ENCODE measurements around the gene EML4. TPM values are rescaled to one million over a fixed set of nuclear protein-coding genes. Genes with fewer than 3 reads are reported as not detected.

Gene EML4
- total and polyA plus RNA-seq, 9 of the 15 experiments (the other 6 are each of a cell fraction or from before 2014, with no cell fraction given): 14.7 to 48.3 (median 36.5) TPM

DNA sequence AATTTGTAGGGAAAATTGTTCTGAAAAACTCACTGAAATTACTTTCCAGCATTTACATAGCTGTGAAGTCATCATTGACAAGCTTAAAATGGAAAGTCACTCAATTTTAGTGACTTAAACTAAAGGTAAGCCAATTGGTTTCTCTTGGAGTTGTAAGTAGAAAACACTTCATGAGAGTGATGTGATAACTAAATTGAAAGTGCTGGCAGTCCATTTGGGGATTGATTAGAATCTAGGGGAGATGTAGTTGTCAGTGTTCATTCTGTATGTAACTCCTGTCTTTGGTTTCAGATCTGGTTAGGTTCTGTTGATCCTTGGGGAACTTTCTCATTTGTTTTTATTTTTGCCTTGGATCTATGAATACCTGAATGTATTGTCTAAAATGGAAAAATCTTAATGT is 138.0 kb downstream of the EML4 start:
- peaks cover 25% of the 10 kb centered on the region; the same call in 2 of the 3 replicates for H3K36me3 ChIP-seq (ENCODE audit: control insufficient read depth, insufficient read depth, low read length)
- POLR2A ChIA-PET: interaction anchor here (0.6 kb wide), 2 partner anchors 15 to 140 kb away, joined by 3 read pairs; no protein-coding TSS in a partner anchor
- TF ChIP-seq ZSCAN29 (IDR thresholded peaks at IDR 0.05) (no peak), U2AF2 (optimal IDR thresholded peaks at IDR 0.05; ENCODE audit: low read depth, low read length) (no peak), MBD2 (IDR thresholded peaks at IDR 0.05; ENCODE audit: borderline replicate concordance, low read depth) (no peak), TAL1 (IDR thresholded peaks at IDR 0.05) (no peak), HLTF (IDR thresholded peaks at IDR 0.05) (no peak), SIRT6 (IDR thresholded peaks at IDR 0.05; ENCODE audit: low read depth, low read length) (no peak), NONO (IDR thresholded peaks at IDR 0.05; ENCODE audit: low read depth in 2 of 2, low read length in 1 of 2) (no peak), STAT5A (IDR thresholded peaks at IDR 0.05; ENCODE audit: borderline replicate concordance, low read length) (no peak)

DNA sequence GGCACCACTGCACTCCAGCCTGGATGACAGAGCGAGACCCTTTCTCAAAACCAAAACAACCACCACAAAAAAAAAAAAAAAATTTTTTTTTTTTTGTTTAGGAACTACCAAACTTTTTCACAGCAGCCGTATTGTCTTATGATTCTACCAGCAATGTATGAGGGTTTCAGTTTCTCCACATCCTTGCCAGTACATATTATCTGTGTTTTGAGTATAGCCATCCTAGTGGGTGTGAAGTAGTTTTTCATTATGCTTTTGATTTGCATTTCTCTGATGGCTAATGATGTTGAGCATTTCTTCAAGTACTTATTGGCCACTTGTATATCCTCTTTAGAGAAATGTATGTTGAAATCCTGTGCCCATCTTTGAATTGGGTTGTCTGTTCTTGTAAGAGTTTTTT is 140.2 kb downstream of the EML4 start:
- H3K4me1 ChIP-seq (replicated peaks in 1 of 2; ENCODE audit: control insufficient read depth in 2 of 2, insufficient read depth in 2 of 2, low read length in 2 of 2): no peaks in the 10 kb centered on the region
- H3K4me3 ChIP-seq: no peak overlapping the region
- TF ChIP-seq, protein P1, sequence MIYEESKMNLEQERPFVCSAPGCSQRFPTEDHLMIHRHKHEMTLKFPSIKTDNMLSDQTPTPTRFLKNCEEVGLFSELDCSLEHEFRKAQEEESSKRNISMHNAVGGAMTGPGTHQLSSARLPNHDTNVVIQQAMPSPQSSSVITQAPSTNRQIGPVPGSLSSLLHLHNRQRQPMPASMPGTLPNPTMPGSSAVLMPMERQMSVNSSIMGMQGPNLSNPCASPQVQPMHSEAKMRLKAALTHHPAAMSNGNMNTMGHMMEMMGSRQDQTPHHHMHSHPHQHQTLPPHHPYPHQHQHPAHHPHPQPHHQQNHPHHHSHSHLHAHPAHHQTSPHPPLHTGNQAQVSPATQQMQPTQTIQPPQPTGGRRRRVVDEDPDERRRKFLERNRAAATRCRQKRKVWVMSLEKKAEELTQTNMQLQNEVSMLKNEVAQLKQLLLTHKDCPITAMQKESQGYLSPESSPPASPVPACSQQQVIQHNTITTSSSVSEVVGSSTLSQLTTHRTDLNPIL (CRISPR knock-in tag; IDR thresholded peaks at IDR 0.05): no peak
- no peaks in the 10 kb centered on the region for H3K79me2 ChIP-seq (ENCODE audit: control insufficient read depth, insufficient read depth, low read length)
- in situ Hi-C loops (cut with MboI): no loop called here
- no peak overlapping the region for H3K4me2 ChIP-seq (ENCODE audit: insufficient read depth, low read length)
- ChIA-PET POLR2A (interaction anchor here (0.6 kb wide), 2 partner anchors 138 to 211 kb away, joined by 4 read pairs; no protein-coding TSS in a partner anchor), CTCF (ENCODE audit: low intra/inter-chr PET ratio) (no interaction called here)
- no peaks in the 10 kb centered on the region for H3K27me3 ChIP-seq (ENCODE audit: control insufficient read depth in 2 of 2, insufficient read depth in 2 of 2, low read length in 2 of 2)
- no peaks in the 10 kb centered on the region for H4K20me1 ChIP-seq (replicated peaks; ENCODE audit: control insufficient read depth, insufficient read depth, low read length)
- FAIRE-seq (no peak), ATAC-seq (no peak), DNase-seq (ENCODE audit: extremely low read depth in 1 of 4, low spot score in 3 of 4) (no peak)
- no peaks in the 10 kb centered on the region for H3K9me1 ChIP-seq (ENCODE audit: control insufficient read depth, insufficient read depth, low read length)
- no peak overlapping the region for H3K9ac ChIP-seq (ENCODE audit: insufficient read depth in 1 of 2, low read depth in 2 of 2, low read length in 2 of 2)
- BruUV-seq (replicated peaks): no TSS peak
- no peak overlapping the region for H2AFZ ChIP-seq (ENCODE audit: low read depth, low read length)
- H3K9me3 ChIP-seq (replicated peaks; ENCODE audit: control insufficient read depth, insufficient read depth, low read depth, low read length): no peaks in the 10 kb centered on the region
- peaks cover 11% of the 10 kb centered on the region; the same call in 2 of the 3 replicates for H3K36me3 ChIP-seq (ENCODE audit: control insufficient read depth, insufficient read depth, low read length)
- WGBS (ENCODE audit: insufficient coverage, low coverage, missing lambda C conversion rate): 100% methylated on average over 2 of the region's 2 CpGs
- intact Hi-C loops (cut with micrococcal nuclease): no loop called here
- no peak overlapping the region for H3K27ac ChIP-seq (ENCODE audit: extremely low read depth, low read depth, low read length)

More for the DNA sequence above, 138.0 kb downstream of the EML4 start:
- intact Hi-C loops (cut with micrococcal nuclease): no loop called here
- DNase-seq (ENCODE audit: extremely low read depth in 1 of 4, low spot score in 3 of 4) (no peak), ATAC-seq (no peak), FAIRE-seq (no peak)
- Histone ChIP-seq H3K27me3 (ENCODE audit: control insufficient read depth in 2 of 2, insufficient read depth in 2 of 2, low read length in 2 of 2) (no peaks in the 10 kb centered on the region), H2AFZ (ENCODE audit: low read depth, low read length) (no peak overlapping the region), H3K79me2 (ENCODE audit: control insufficient read depth, insufficient read depth, low read length) (no peaks in the 10 kb centered on the region), H3K9me3 (replicated peaks; ENCODE audit: control insufficient read depth, insufficient read depth, low read depth, low read length) (no peaks in the 10 kb centered on the region), H4K20me1 (replicated peaks; ENCODE audit: control insufficient read depth, insufficient read depth, low read length) (no peaks in the 10 kb centered on the region), H3K9ac (ENCODE audit: insufficient read depth in 1 of 2, low read depth in 2 of 2, low read length in 2 of 2) (no peak overlapping the region), H3K27ac (ENCODE audit: extremely low read depth, low read depth, low read length) (no peak overlapping the region), H3K4me2 (ENCODE audit: insufficient read depth, low read length) (no peak overlapping the region), H3K4me3 (no peak overlapping the region), H3K4me1 (replicated peaks in 1 of 2; ENCODE audit: control insufficient read depth in 2 of 2, insufficient read depth in 2 of 2, low read length in 2 of 2) (no peaks in the 10 kb centered on the region), H3K9me1 (ENCODE audit: control insufficient read depth, insufficient read depth, low read length) (no peaks in the 10 kb centered on the region)
- CTCF ChIA-PET (ENCODE audit: low intra/inter-chr PET ratio): no interaction called here
- no TSS peak for BruUV-seq (replicated peaks)
- in situ Hi-C loops (cut with MboI): no loop called here
